Body of pancreas (tissue), 4 donors: ENCODE measurements around the gene ZBP1.

Experiments used
- CTCF ChIP-seq, 7 experiments: fragments of 450-650 bp in 4 of 7; fragments of 200-600 bp in 3 of 7; sonication (generic) in 3 of 7; IDR thresholded peaks; one replicate each; pipeline ENCODE4 v1.5.1; 2016 to 2019; ENCODE audit warnings: antibody characterized with exemption in 7 of 7
- POLR2A ChIP-seq, 3 donors: fragments of 450-650 bp; IDR thresholded peaks; one replicate each; pipeline ENCODE4 v1.6.1; 2016; ENCODE audit warnings: antibody characterized with exemption in 3 of 3, mild to moderate bottlenecking in 2 of 3

DNA sequence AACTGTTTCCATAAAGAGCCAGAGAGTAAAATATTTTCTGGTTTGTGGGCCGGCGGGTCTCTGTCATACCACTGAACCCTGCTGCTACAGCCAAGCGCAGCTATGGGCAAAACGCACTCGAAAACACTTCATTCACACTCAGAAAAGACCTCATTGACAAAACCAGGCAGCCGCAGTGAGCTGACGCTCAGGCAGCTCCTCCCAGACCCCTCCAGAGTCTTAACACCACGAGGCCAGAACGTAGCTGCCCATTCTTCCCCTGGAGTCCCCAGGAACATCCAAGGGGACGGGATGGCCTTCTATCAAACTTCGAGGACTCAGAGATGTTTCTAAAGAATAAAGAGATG, 35.6 kb upstream of the ZBP1 start:
- TF ChIP-seq CTCF (IDR thresholded peaks at IDR 0.05) (no peak), POLR2A (IDR thresholded peaks at IDR 0.05) (no peak)
